Hepatocyte (in vitro differentiated cells): ENCODE data around the gene ZNG1A.

Experiments
- EZH2 ChIP-seq: fragments of 200-600 bp; sonication (generic); IDR thresholded peaks from 2 replicates; pipeline ENCODE4 v1.6.1; 2016; ENCODE audit warnings: antibody characterized with exemption, mild to moderate bottlenecking, borderline replicate concordance
- EZH2phosphoT487 ChIP-seq: fragments of 200-600 bp; sonication (generic); IDR thresholded peaks from one replicate; pipeline ENCODE4 v1.6.1; 2018; ENCODE audit warnings: antibody characterized with exemption, mild to moderate bottlenecking, low read depth, moderate library complexity; ENCODE audit not compliant: unreplicated experiment, severe bottlenecking
- TF ChIP-seq, protein P1 (sequence below): fragments of 200-600 bp; sonication (generic); IDR thresholded peaks from 2 replicates; pipeline ENCODE4 v1.5.1; 2016; ENCODE audit warnings: antibody characterized with exemption, mild to moderate bottlenecking; ENCODE audit not compliant: poor library complexity

DNA sequence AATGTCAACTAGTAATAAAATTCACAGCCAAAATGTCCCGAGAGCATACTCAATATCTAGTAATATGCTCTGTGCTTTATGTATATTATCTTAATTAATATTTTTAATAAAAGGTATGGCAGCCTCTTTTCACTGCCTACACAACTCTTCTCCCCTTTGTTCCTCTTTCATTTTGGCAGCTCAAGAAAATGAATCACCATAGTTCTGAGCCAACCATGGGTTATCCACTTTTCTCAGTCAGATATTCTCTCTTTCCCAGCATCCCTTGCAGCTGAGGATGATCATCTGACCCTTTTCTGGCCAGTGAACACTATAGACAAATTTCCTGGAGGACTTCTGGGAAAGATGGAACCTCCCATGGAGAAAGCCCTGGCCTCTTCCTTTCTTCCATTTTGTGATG is 27.6 kb upstream of the ZNG1A start:
- TF ChIP-seq, protein P1, sequence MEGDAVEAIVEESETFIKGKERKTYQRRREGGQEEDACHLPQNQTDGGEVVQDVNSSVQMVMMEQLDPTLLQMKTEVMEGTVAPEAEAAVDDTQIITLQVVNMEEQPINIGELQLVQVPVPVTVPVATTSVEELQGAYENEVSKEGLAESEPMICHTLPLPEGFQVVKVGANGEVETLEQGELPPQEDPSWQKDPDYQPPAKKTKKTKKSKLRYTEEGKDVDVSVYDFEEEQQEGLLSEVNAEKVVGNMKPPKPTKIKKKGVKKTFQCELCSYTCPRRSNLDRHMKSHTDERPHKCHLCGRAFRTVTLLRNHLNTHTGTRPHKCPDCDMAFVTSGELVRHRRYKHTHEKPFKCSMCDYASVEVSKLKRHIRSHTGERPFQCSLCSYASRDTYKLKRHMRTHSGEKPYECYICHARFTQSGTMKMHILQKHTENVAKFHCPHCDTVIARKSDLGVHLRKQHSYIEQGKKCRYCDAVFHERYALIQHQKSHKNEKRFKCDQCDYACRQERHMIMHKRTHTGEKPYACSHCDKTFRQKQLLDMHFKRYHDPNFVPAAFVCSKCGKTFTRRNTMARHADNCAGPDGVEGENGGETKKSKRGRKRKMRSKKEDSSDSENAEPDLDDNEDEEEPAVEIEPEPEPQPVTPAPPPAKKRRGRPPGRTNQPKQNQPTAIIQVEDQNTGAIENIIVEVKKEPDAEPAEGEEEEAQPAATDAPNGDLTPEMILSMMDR: no peak
- TF ChIP-seq EZH2phosphoT487: no peak
- TF ChIP-seq EZH2: no peak
